ENCODE results near the gene IFI27.
"Not testable (repeated sequence)": the region's sequence is repeated elsewhere in the genome, so short reads cannot be mapped to it uniquely, and the experiment has no call there.

IFI27 gene

GRCh38 chr14:94110552-94111181 is at the start of gene IFI27:
IFI27 (plus strand) TSS chr14:94110736.
- no peak for DNase-seq (ENCODE audit: low read depth in 2 of 2)

- no peak for DNase-seq (ENCODE audit: low read depth in 2 of 2)
Measured at GRCh38 chr14:94062344-94062940, 48.1 kb upstream of the IFI27 start.

- DNase-seq (ENCODE audit: low read depth in 2 of 2), result no peak
Measured at GRCh38 chr14:94066089-94066676, 44.4 kb upstream of the IFI27 start.

GRCh38 chr14:94072076-94072475 is 38.5 kb upstream of the IFI27 start:
- DNase-seq (ENCODE audit: low read depth in 2 of 2), result not testable (repeated sequence)

- no peak for DNase-seq (ENCODE audit: low read depth in 2 of 2)
Measured at GRCh38 chr14:94074534-94074933, 36.0 kb upstream of the IFI27 start.

GRCh38 chr14:94075008-94075407 is 35.5 kb upstream of the IFI27 start:
- DNase-seq (ENCODE audit: low read depth in 2 of 2), result no peak

GRCh38 chr14:94077111-94077821 is 33.3 kb upstream of the IFI27 start:
- no peak for DNase-seq (ENCODE audit: low read depth in 2 of 2)

GRCh38 chr14:94077823-94078222 is 32.7 kb upstream of the IFI27 start:
- DNase-seq (ENCODE audit: low read depth in 2 of 2), result no peak

- no peak for DNase-seq (ENCODE audit: low read depth in 2 of 2)
Measured at GRCh38 chr14:94079891-94080620, 30.5 kb upstream of the IFI27 start.

- DNase-seq (ENCODE audit: low read depth in 2 of 2), result peak; percentile 88 to 94
Measured at GRCh38 chr14:94080621-94081385, 29.7 kb upstream of the IFI27 start, which contains the start of the genes DDX24 and IFI27L1. DDX24 (minus strand) TSS chr14:94081202; CDS start chr14:94079742, 1,460 bp downstream. IFI27L1 (plus strand) TSS chr14:94081310; CDS start chr14:94096938, 15,628 bp downstream.

- no peak for DNase-seq (ENCODE audit: low read depth in 2 of 2)
Measured at GRCh38 chr14:94081386-94081820, 29.1 kb upstream of the IFI27 start.

- no peak for DNase-seq (ENCODE audit: low read depth in 2 of 2)
Measured at GRCh38 chr14:94087891-94088290, 22.6 kb upstream of the IFI27 start.

- no peak for DNase-seq (ENCODE audit: low read depth in 2 of 2)
Measured at GRCh38 chr14:94088516-94088915, 22.0 kb upstream of the IFI27 start.

GRCh38 chr14:94089479-94089878 is 21.1 kb upstream of the IFI27 start:
- DNase-seq (ENCODE audit: low read depth in 2 of 2), result no peak

- DNase-seq (ENCODE audit: low read depth in 2 of 2), result no peak
Measured at GRCh38 chr14:94093418-94093817, 17.1 kb upstream of the IFI27 start.

- DNase-seq (ENCODE audit: low read depth in 2 of 2), result no peak
Measured at GRCh38 chr14:94097091-94097490, 13.4 kb upstream of the IFI27 start.

- no peak for DNase-seq (ENCODE audit: low read depth in 2 of 2)
Measured at GRCh38 chr14:94098326-94098992, 12.1 kb upstream of the IFI27 start.

GRCh38 chr14:94099006-94099405 is 11.5 kb upstream of the IFI27 start:
- no peak for DNase-seq (ENCODE audit: low read depth in 2 of 2)

- no peak for DNase-seq (ENCODE audit: low read depth in 2 of 2)
Measured at GRCh38 chr14:94100847-94101246, 9.7 kb upstream of the IFI27 start.

GRCh38 chr14:94101748-94102147 is 8.8 kb upstream of the IFI27 start:
- DNase-seq (ENCODE audit: low read depth in 2 of 2), result no peak

Measured in stimulated activated CD8-positive, alpha-beta memory T cell treated with anti-CD3 and anti-CD28 coated beads, Interleukin-15, amount 100 ng/mL, for 4 hours (primary cell).